Lung microvascular endothelial cell (primary cell): ENCODE measurements around the gene GNAI2. TPM values are rescaled to one million over a fixed set of nuclear protein-coding genes. Genes with fewer than 3 reads are reported as not detected.
"Not testable (repeated sequence)": the region's sequence is repeated elsewhere in the genome, so short reads cannot be mapped to it uniquely, and the experiment has no call there.

ENCODE experiments used
- DNase-seq, 2 donors: peaks; one replicate each; pipeline versions ENCODE4 v3.0.0 to v3.0.0-alpha.2; 2010; ENCODE audit warnings: low read depth in 2 of 2
- total RNA-seq: library from RNA; depleted of rRNA; stranded (reverse); fragments of >200 nt; gene quantifications from 2 replicates; pipeline ENCODE4 v1.2.1, GENCODE V29; 2014

The GNAI2 gene
- total RNA-seq, 1 donor from 2014 or later, result 488 TPM

GRCh38 chr3:50275996-50276761, 40.2 kb downstream of the GNAI2 start:
- DNase-seq, result no peak

- no peak for DNase-seq
These were observed 40.7 kb downstream of the GNAI2 start for GRCh38 chr3:50276762-50277101.

GRCh38 chr3:50278123-50278879, 42.3 kb downstream of the GNAI2 start:
- no peak for DNase-seq

GRCh38 chr3:50278880-50279224, 42.8 kb downstream of the GNAI2 start, which contains the start of gene LSMEM2:
TSS of gene LSMEM2 (plus strand) at chr3:50279087. CDS start at chr3:50279114, 27 bp downstream.
- DNase-seq, result no peak

GRCh38 chr3:50279255-50280016, 43.4 kb downstream of the GNAI2 start:
- no peak for DNase-seq

GRCh38 chr3:50284121-50284520, 48.1 kb downstream of the GNAI2 start:
- not testable (repeated sequence) for DNase-seq

GRCh38 chr3:50286322-50287227, 50.6 kb downstream of the GNAI2 start:
- DNase-seq, result no peak

GRCh38 chr3:50287262-50287661, 51.3 kb downstream of the GNAI2 start:
- no peak for DNase-seq

- DNase-seq, result no peak
These were observed 52.5 kb downstream of the GNAI2 start for GRCh38 chr3:50288387-50289007.

- no peak for DNase-seq
These were observed 53.1 kb downstream of the GNAI2 start for GRCh38 chr3:50289130-50289529.

GRCh38 chr3:50290161-50290641, 54.2 kb downstream of the GNAI2 start:
- DNase-seq, result no peak

- DNase-seq, result peak; percentile 98
These were observed 56.4 kb downstream of the GNAI2 start, which contains the start of gene IFRD2 for GRCh38 chr3:50292159-50293078. TSS of gene IFRD2 (minus strand) at chr3:50292429. CDS start at chr3:50292274, 155 bp downstream.

- DNase-seq, result no peak
These were observed 57.2 kb downstream of the GNAI2 start for GRCh38 chr3:50293079-50293801.

- DNase-seq, result no peak
These were observed 58.1 kb downstream of the GNAI2 start for GRCh38 chr3:50294089-50294488.

GRCh38 chr3:50294492-50295403, 58.7 kb downstream of the GNAI2 start:
- no peak for DNase-seq

GRCh38 chr3:50295553-50296431, 59.8 kb downstream of the GNAI2 start:
- no peak for DNase-seq
